OCI-LY7 (cell line): ENCODE measurements around the gene GRAMD1B.

ENCODE experiments used
- EZH2phosphoT487 ChIP-seq: fragments of 200-600 bp; sonication (generic); IDR thresholded peaks from 2 replicates; pipeline ENCODE4 v1.6.1; 2018; ENCODE audit warnings: low read depth, borderline replicate concordance, mild to moderate bottlenecking, mixed run types, antibody characterized with exemption, low read length, moderate library complexity, mixed read lengths
- TF ChIP-seq, protein P1 (sequence below): fragments of 200-600 bp; sonication (generic); conservative IDR thresholded peaks from 2 replicates; pipeline ENCODE4 v1.5.1; 2014; ENCODE audit warnings: mild to moderate bottlenecking, antibody characterized with exemption, low read length, moderate library complexity, mixed read lengths

GRCh38 chr11:123475469-123475868 lies 45.4 kb downstream of the GRAMD1B start:
- TF ChIP-seq, protein P1, sequence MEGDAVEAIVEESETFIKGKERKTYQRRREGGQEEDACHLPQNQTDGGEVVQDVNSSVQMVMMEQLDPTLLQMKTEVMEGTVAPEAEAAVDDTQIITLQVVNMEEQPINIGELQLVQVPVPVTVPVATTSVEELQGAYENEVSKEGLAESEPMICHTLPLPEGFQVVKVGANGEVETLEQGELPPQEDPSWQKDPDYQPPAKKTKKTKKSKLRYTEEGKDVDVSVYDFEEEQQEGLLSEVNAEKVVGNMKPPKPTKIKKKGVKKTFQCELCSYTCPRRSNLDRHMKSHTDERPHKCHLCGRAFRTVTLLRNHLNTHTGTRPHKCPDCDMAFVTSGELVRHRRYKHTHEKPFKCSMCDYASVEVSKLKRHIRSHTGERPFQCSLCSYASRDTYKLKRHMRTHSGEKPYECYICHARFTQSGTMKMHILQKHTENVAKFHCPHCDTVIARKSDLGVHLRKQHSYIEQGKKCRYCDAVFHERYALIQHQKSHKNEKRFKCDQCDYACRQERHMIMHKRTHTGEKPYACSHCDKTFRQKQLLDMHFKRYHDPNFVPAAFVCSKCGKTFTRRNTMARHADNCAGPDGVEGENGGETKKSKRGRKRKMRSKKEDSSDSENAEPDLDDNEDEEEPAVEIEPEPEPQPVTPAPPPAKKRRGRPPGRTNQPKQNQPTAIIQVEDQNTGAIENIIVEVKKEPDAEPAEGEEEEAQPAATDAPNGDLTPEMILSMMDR: peak; percentile 54
- no peak for TF ChIP-seq EZH2phosphoT487
